Rectal smooth muscle tissue (tissue), 1 donor: Measurements from ENCODE around the gene FUCA2.
A peak's percentile ranks its signal among the peaks of the same experiment; 100 is the strongest.

ENCODE experiments used
- H3K27ac ChIP-seq: one replicate; pipeline ENCODE4 v1.7.0; 2013; ENCODE audit warnings: low read depth, low read length, inconsistent platforms
- H3K27me3 ChIP-seq: one replicate; pipeline ENCODE4 v1.7.0; 2013; ENCODE audit warnings: low read length; ENCODE audit not compliant: control insufficient read depth, insufficient read depth
- H3K36me3 ChIP-seq: one replicate; pipeline ENCODE4 v1.7.0; 2013; ENCODE audit warnings: low read length; ENCODE audit not compliant: control insufficient read depth, insufficient read depth
- H3K4me1 ChIP-seq: one replicate; pipeline ENCODE4 v1.7.0; 2013; ENCODE audit warnings: low read length; ENCODE audit not compliant: control insufficient read depth, insufficient read depth
- H3K4me3 ChIP-seq: one replicate; pipeline ENCODE4 v1.7.0; 2013; ENCODE audit warnings: low read length
- H3K9ac ChIP-seq: one replicate; pipeline ENCODE4 v1.7.0; 2013; ENCODE audit warnings: low read length

The FUCA2 gene

DNA sequence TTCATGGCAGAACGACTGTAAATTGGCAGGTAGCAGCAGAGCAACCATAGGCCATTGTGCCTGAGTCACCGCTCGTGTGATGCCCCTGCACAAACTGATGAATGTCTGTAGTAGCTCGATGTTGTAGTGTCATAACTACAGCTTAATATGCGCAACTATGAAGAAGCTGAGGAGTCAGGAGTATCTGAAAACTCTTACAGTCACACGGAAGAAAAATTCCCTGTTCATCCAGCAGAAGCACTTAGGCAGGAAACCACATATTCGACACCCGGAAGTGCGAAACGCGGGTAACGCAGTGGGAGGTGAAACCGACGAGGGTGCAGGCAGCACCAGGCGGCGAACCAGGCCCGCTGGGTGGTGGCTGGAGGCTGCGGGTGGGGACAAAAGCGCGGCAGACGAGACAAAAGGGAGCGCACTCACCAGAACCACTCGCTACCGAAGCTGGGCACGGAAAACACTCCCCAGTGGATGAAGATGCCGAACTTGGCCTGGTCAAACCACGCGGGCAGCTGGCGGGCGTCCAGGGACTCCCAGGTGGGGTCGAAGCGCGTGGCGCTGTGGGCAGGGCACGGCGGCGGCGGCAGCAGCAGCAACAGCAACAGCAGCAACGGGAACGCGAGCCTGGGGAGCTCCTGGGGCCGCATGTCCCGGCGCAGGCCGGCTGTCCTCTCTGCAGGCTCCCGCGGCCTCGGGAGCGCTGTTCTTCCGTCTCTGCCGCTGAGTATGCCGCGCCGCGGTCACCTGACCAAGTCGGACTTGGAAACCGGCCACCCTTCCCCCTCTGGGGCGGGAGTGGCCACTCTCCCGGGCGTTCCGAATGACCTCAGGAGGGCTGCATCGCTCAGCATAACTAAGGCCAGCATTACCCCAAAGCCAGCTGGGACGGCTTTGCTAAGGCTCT, at the start of gene FUCA2:
Gene FUCA2, minus strand, starts transcription at position 730 of the 901 bp plus-strand sequence. Its CDS starts 86 bp downstream, at position 644.
- H3K27me3 ChIP-seq, result no peaks in the 10 kb centered on the region
- no peaks in the 10 kb centered on the region for H3K36me3 ChIP-seq
- H3K4me1 ChIP-seq, result peaks cover 9% of the 10 kb centered on the region
- H3K9ac ChIP-seq, result peak within 1 kb of the TSS; percentile 64
- H3K4me3 ChIP-seq, result peak within 1 kb of the TSS; percentile 79
- peak within 1 kb of the TSS; percentile 76 for H3K27ac ChIP-seq

DNA sequence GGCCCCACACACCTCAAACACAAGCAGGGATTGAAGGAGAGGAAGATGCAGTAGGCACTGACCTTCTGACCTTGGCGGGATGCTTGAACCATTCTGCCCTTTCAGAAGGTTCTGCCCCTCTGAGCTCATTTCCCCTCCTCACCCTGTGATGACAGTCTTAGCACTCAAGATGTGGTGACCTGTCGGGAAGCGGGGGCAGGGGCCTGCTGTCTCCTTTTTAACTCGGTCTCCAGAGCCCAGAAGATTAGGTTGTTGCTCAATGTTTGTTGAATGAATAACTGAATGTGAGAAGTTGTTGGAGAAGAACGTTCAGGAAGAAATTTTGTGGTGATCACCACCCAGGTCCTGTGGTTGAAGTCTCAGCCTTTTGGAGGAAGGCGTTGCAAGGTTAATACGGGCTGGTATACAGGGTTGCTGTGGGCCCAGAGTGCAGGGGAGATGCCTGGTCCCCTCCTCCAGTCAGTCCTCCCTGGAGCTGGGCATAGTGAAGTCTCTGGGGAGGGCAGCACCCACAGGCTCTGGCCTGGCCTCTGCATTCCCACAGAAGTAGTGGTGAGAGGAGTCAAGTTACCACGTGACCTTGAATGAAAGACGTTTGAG, 49.7 kb upstream of the FUCA2 start:
- Histone ChIP-seq H3K27ac (no peak overlapping the region), H3K9ac (no peak overlapping the region), H3K36me3 (no peaks in the 10 kb centered on the region), H3K4me3 (no peak overlapping the region), H3K27me3 (no peaks in the 10 kb centered on the region), H3K4me1 (no peaks in the 10 kb centered on the region)

DNA sequence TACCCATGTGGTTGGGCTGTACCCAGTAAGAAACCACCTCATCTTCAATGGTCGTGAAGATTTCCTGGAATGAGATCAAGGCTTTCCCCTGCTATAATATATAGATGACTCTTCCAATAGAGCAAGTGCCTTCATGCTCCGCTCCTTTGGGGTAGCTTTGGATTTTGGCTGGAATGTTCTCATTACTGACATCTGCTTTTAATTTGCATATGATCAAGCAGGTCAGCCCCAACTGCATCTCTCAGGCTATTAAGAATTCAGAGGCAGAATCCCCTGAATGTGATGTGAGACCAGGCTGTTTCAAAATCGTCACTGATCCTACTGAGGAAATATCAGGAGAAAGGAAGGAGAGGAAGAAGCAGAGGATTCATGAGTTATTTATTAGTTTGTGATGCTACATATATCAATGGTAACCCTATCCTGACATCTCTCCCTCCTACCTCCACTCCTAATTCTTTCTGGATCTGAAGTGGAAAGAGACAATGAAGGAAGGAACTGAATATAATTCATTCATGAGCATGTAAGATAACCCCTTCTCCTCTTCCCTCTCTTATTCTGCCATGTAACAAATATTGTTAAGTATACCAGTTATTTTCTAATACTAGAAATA, 47.6 kb upstream of the FUCA2 start:
- Histone ChIP-seq H3K4me1 (no peaks in the 10 kb centered on the region), H3K4me3 (no peak overlapping the region), H3K27me3 (no peaks in the 10 kb centered on the region), H3K9ac (no peak overlapping the region), H3K36me3 (no peaks in the 10 kb centered on the region), H3K27ac (no peak overlapping the region)

- H3K4me3 ChIP-seq, result no peak overlapping the region
- no peaks in the 10 kb centered on the region for H3K4me1 ChIP-seq
- no peak overlapping the region for H3K27ac ChIP-seq
- H3K9ac ChIP-seq, result no peak overlapping the region
- no peaks in the 10 kb centered on the region for H3K27me3 ChIP-seq
- no peaks in the 10 kb centered on the region for H3K36me3 ChIP-seq
These were observed 45.0 kb upstream of the FUCA2 start for GRCh38 chr6:143556529-143556928.

- H3K27ac ChIP-seq, result no peak overlapping the region
- no peaks in the 10 kb centered on the region for H3K36me3 ChIP-seq
- no peaks in the 10 kb centered on the region for H3K4me1 ChIP-seq
- no peak overlapping the region for H3K9ac ChIP-seq
- no peaks in the 10 kb centered on the region for H3K27me3 ChIP-seq
- no peak overlapping the region for H3K4me3 ChIP-seq
These were observed 44.1 kb upstream of the FUCA2 start for GRCh38 chr6:143555582-143555981.

DNA sequence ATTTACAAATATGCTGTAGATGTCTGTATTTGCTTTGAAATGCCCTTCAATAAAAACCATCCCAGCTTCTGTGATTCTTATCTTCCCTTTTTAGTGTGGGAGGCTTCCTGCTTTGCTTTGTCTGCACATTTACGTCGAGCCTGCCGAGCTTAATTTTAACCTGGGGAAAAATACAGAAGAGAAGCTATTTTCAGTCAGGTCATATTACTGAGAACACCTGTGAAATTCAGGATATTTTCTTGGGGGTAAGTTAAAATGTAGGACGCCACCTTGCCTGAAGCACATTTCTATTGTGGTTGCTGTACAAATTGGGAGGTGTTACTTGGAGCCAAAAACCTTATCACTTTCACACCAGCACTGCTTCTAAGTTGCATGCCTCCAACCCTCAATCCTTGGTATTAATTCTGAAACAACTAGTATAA, 43.6 kb upstream of the FUCA2 start:
- Histone ChIP-seq H3K4me1 (no peaks in the 10 kb centered on the region), H3K9ac (no peak overlapping the region), H3K4me3 (no peak overlapping the region), H3K36me3 (no peaks in the 10 kb centered on the region), H3K27me3 (no peaks in the 10 kb centered on the region), H3K27ac (no peak overlapping the region)

- Histone ChIP-seq H3K27ac (no peak overlapping the region), H3K27me3 (no peaks in the 10 kb centered on the region), H3K4me1 (no peaks in the 10 kb centered on the region), H3K36me3 (no peaks in the 10 kb centered on the region), H3K4me3 (no peak overlapping the region), H3K9ac (no peak overlapping the region)
These were observed 41.8 kb upstream of the FUCA2 start for GRCh38 chr6:143553337-143553736.

DNA sequence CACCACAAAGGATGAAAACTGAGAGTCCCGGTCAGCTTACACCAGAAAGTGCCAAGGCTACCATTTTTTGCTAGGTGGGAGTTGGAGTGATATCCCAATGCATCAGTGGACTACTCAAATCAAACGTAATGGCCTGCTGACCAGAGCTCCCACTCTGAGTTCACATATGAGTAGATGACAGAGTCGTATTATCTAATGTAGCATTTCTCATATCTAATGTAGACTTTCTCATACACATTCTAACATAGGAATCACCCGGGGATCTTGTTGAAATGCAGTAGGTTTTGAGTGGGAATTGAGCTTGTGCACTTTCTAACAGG, 38.4 kb upstream of the FUCA2 start:
- Histone ChIP-seq H3K4me1 (no peaks in the 10 kb centered on the region), H3K36me3 (no peaks in the 10 kb centered on the region), H3K9ac (no peak overlapping the region), H3K27ac (no peak overlapping the region), H3K4me3 (no peak overlapping the region), H3K27me3 (no peaks in the 10 kb centered on the region)

DNA sequence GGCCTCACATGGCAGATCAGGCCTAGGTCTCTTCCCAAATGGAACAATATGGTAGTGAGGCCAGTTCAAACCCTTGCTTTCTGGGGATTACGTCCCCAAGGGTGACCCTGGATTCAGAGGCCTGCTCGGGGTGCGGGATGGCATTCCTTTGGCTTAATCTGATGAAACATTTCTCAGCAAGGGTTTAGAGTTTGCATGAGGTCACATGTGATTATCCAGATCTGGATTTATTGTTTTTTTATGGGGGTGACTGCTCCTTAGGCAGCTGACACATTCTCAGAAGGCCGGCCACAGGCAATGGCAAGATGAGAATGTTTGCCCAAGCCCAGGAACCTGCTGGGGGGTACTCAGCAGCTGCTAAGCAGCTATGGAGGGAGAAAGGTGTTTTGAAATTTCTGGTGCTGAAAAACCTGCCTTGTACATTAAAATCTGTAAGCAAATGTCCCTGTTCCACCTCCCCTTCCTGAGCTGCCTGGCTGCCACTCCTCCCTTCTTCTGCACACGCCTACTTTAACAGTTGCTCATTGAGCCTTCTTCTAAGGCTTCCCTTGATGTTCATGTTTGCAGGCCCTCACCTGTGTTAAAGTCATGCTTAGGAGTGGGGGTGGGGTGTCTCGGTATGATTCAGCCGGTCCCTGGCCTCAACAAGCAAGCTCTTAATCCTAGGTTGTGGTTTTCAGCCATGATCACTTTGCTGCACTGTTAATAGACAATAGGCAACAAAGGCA, 37.9 kb upstream of the FUCA2 start:
- Histone ChIP-seq H3K9ac (no peak overlapping the region), H3K27me3 (no peaks in the 10 kb centered on the region), H3K27ac (no peak overlapping the region), H3K36me3 (no peaks in the 10 kb centered on the region), H3K4me1 (no peaks in the 10 kb centered on the region), H3K4me3 (no peak overlapping the region)

- no peak overlapping the region for H3K4me3 ChIP-seq
- no peak overlapping the region for H3K27ac ChIP-seq
These were observed 35.1 kb upstream of the FUCA2 start for GRCh38 chr6:143546599-143546998.

DNA sequence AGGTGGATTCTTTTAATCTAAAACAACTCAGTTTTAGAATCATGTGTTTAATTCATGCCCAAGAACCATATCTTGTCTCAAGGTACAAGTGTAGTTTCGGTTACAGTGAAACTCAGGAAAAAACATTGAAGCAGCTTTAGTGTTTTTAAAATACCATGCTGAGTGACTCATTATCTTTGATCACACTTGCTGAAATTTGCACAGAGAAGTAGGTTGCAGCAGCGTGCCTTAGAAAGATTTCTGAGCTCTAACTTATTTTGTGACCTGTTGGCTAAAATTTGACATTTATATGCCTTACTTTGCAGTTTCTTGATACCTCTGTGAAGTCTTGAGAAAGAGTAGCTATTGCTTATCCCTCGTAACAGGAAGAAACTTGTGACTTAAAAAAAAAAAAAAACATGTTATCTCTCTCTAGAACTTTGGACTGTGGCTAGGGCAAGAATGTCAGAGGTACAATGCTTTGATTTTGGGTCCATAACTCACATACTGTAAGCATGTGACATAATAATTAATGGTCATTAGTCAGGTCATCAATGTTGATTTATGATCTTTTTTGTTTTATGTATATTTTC, 34.5 kb upstream of the FUCA2 start:
- H3K9ac ChIP-seq, result no peak overlapping the region
- H3K4me3 ChIP-seq, result no peak overlapping the region
- no peaks in the 10 kb centered on the region for H3K27me3 ChIP-seq
- H3K27ac ChIP-seq, result no peak overlapping the region
- H3K4me1 ChIP-seq, result no peaks in the 10 kb centered on the region
- no peaks in the 10 kb centered on the region for H3K36me3 ChIP-seq

More at GRCh38 chr6:143546599-143546998, 35.1 kb upstream of the FUCA2 start:
- Histone ChIP-seq H3K36me3 (no peaks in the 10 kb centered on the region), H3K4me1 (no peaks in the 10 kb centered on the region), H3K9ac (no peak overlapping the region), H3K27me3 (no peaks in the 10 kb centered on the region)

DNA sequence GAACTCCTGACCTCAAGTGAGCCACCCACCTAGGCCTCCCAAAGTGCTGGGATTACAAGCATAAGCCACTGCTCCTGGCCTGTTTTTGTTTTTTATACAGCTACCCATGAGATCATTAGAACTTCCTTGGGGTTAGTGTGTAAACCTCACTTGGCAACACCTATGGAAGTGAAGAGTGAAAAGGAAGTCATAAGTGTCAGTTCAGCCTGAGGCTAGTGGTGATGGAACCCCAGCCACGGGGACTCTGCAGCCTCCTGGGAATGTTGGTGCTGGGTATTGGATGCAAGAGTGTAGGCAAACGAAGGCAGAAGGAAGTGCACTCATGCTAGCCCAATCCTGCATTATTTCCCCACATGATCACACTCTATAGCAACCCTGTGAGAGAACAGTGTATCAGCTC, 33.6 kb upstream of the FUCA2 start:
- Histone ChIP-seq H3K36me3 (no peaks in the 10 kb centered on the region), H3K27me3 (no peaks in the 10 kb centered on the region), H3K4me1 (no peaks in the 10 kb centered on the region), H3K4me3 (no peak overlapping the region), H3K9ac (no peak overlapping the region), H3K27ac (no peak overlapping the region)
